SK-N-MC (cell line): ENCODE measurements around the gene ANKRD13D.

Source experiments
- DNase-seq: peaks from one replicate; pipeline ENCODE4 v3.0.0-alpha.2; 2011; ENCODE audit warnings: low read depth, low spot score
- H3K27ac ChIP-seq: fragments of 200-600 bp; sonication (generic); 2 replicates; pipeline ENCODE4 v1.5.1; 2016; ENCODE audit warnings: mixed run types
- H3K36me3 ChIP-seq: fragments of 200-600 bp; sonication (generic); 2 replicates; pipeline ENCODE4 v1.6.1; 2017; ENCODE audit warnings: antibody characterized with exemption, low read length, mixed read lengths; ENCODE audit not compliant: insufficient read depth
- H3K4me3 ChIP-seq: fragments of 200-600 bp; sonication (generic); 2 replicates; pipeline ENCODE4 v1.5.1; 2016
- H3K9ac ChIP-seq: fragments of 200-600 bp; sonication (generic); 2 replicates; pipeline ENCODE4 v1.8.0; 2017; ENCODE audit warnings: mixed run types, mixed read lengths; ENCODE audit not compliant: insufficient read length
- H3K9me3 ChIP-seq: fragments of 200-600 bp; sonication (generic); 2 replicates; pipeline ENCODE4 v1.6.1; 2017; ENCODE audit warnings: low read depth, mild to moderate bottlenecking, antibody characterized with exemption, low read length, moderate library complexity, mixed read lengths
- EZH2 ChIP-seq: fragments of 200-600 bp; sonication (generic); IDR thresholded peaks from one replicate; pipeline ENCODE4 v1.6.1; 2017; ENCODE audit warnings: antibody characterized with exemption
- FOXP2 ChIP-seq: optimal IDR thresholded peaks from 2 replicates; pipeline ENCODE3; 2011; ENCODE audit warnings: mild to moderate bottlenecking, moderate library complexity; ENCODE audit not compliant: insufficient read depth; ENCODE audit errors: extremely low read length, control extremely low read depth
- POLR2AphosphoS5 ChIP-seq: IDR thresholded peaks from 2 replicates; pipeline ENCODE4 v1.6.1; 2012; ENCODE audit warnings: mild to moderate bottlenecking, low read depth, low read length, borderline replicate concordance

ANKRD13D gene

GRCh38 chr11:67250059-67251043 is 38.8 kb upstream of the ANKRD13D start:
- Histone ChIP-seq H3K9ac (no peak overlapping the region), H3K4me3 (no peak overlapping the region), H3K27ac (no peak overlapping the region), H3K9me3 (no peaks in the 10 kb centered on the region), H3K36me3 (peaks cover 98% of the 10 kb centered on the region)
- no peak for DNase-seq
- TF ChIP-seq POLR2AphosphoS5 (no peak), FOXP2 (no peak), EZH2 (no peak)

GRCh38 chr11:67251841-67252240 is 37.3 kb upstream of the ANKRD13D start:
- no peak for DNase-seq
- no peaks in the 10 kb centered on the region for H3K9me3 ChIP-seq
- peak overlapping the region; percentile 30 for H3K27ac ChIP-seq
- H3K36me3 ChIP-seq = peaks cover 97% of the 10 kb centered on the region
- no peak overlapping the region for H3K4me3 ChIP-seq
- H3K9ac ChIP-seq = no peak overlapping the region
- TF ChIP-seq POLR2AphosphoS5 (no peak), FOXP2 (no peak), EZH2 (no peak)

GRCh38 chr11:67252831-67253239 is 36.3 kb upstream of the ANKRD13D start:
- H3K9me3 ChIP-seq = no peaks in the 10 kb centered on the region
- no peak overlapping the region for H3K27ac ChIP-seq
- H3K9ac ChIP-seq = no peak overlapping the region
- DNase-seq = no peak
- TF ChIP-seq FOXP2 (no peak), EZH2 (no peak), POLR2AphosphoS5 (no peak)
- no peak overlapping the region for H3K4me3 ChIP-seq
- peaks cover 91% of the 10 kb centered on the region for H3K36me3 ChIP-seq

GRCh38 chr11:67253872-67254624 is 35.1 kb upstream of the ANKRD13D start:
- no peak overlapping the region for H3K27ac ChIP-seq
- no peak for DNase-seq
- H3K36me3 ChIP-seq = peaks cover 79% of the 10 kb centered on the region
- TF ChIP-seq EZH2 (no peak), FOXP2 (no peak), POLR2AphosphoS5 (no peak)
- H3K4me3 ChIP-seq = no peak overlapping the region
- H3K9me3 ChIP-seq = no peaks in the 10 kb centered on the region
- H3K9ac ChIP-seq = no peak overlapping the region

- Histone ChIP-seq H3K36me3 (peaks cover 71% of the 10 kb centered on the region), H3K9ac (no peak overlapping the region), H3K27ac (no peak overlapping the region), H3K4me3 (no peak overlapping the region), H3K9me3 (no peaks in the 10 kb centered on the region)
- DNase-seq = no peak
- TF ChIP-seq FOXP2 (no peak), POLR2AphosphoS5 (no peak), EZH2 (no peak)
Measured at GRCh38 chr11:67254798-67255197, 34.3 kb upstream of the ANKRD13D start.

- no peak overlapping the region for H3K4me3 ChIP-seq
- H3K9ac ChIP-seq = no peak overlapping the region
- H3K9me3 ChIP-seq = no peaks in the 10 kb centered on the region
- H3K36me3 ChIP-seq = peaks cover 66% of the 10 kb centered on the region
- TF ChIP-seq POLR2AphosphoS5 = no peak
- TF ChIP-seq FOXP2 = no peak
- no peak for TF ChIP-seq EZH2
- no peak overlapping the region for H3K27ac ChIP-seq
- DNase-seq = no peak
Measured at GRCh38 chr11:67255353-67255752, 33.8 kb upstream of the ANKRD13D start.

- no peak overlapping the region for H3K9ac ChIP-seq
- no peak overlapping the region for H3K27ac ChIP-seq
Measured at GRCh38 chr11:67255864-67256263, 33.2 kb upstream of the ANKRD13D start.

More at GRCh38 chr11:67255864-67256263, 33.2 kb upstream of the ANKRD13D start:
- H3K9me3 ChIP-seq = no peaks in the 10 kb centered on the region
- peaks cover 61% of the 10 kb centered on the region for H3K36me3 ChIP-seq
- TF ChIP-seq FOXP2 = no peak
- no peak for TF ChIP-seq POLR2AphosphoS5
- no peak for TF ChIP-seq EZH2
- H3K4me3 ChIP-seq = no peak overlapping the region
- DNase-seq = no peak
